Right lobe of liver (tissue), 4 donors: ENCODE measurements around the gene PELI2.

ENCODE experiments used
- CTCF ChIP-seq, 4 donors: fragments of 200-600 bp in 3 of 4; fragments of 450-650 bp in 1 of 4; IDR thresholded peaks; one replicate each; pipeline versions ENCODE4 v1.5.1 to v1.8.0; 2016 to 2022; ENCODE audit warnings: antibody characterized with exemption in 4 of 4, mild to moderate bottlenecking in 2 of 4
- POLR2A ChIP-seq: fragments of 450-650 bp; IDR thresholded peaks from one replicate; pipeline ENCODE4 v1.6.1; 2017; ENCODE audit warnings: antibody characterized with exemption, mild to moderate bottlenecking
- donor health status: DM: no; HTN: no; CAD: no.
- donor health status: DM: no; HTN: no; CAD: no.
- donor health status: DM: no; HTN: yes; CAD: no.

GRCh38 chr14:56195223-56195622 lies 77.0 kb downstream of the PELI2 start:
- TF ChIP-seq CTCF (IDR thresholded peaks at IDR 0.05): no peak
- TF ChIP-seq POLR2A: no peak
